ENCODE results near the gene CCNF.

CCNF gene

GRCh38 chr16:2497116-2497630 is 67.9 kb downstream of the CCNF start:
- Histone ChIP-seq H3K36me3 (ENCODE audit: insufficient read depth, low read length) (no peaks in the 10 kb centered on the region), H3F3A (ENCODE audit: insufficient read depth, low read length) (no peaks in the 10 kb centered on the region), H3K79me2 (ENCODE audit: insufficient read depth, low read length) (no peaks in the 10 kb centered on the region), H3K4me2 (ENCODE audit: low read length) (no peak overlapping the region), H3K4me3 (ENCODE audit: low read depth, low read length, poor library complexity, severe bottlenecking) (no peak overlapping the region), H3K27me3 (ENCODE audit: insufficient read depth, low read length) (no peaks in the 10 kb centered on the region), H2AFZ (ENCODE audit: low read length) (no peak overlapping the region), H3K9me2 (ENCODE audit: low read depth, low read length) (no peaks in the 10 kb centered on the region), H3K9me3 (ENCODE audit: low read length) (no peaks in the 10 kb centered on the region), H3K9ac (ENCODE audit: low read length) (no peak overlapping the region), H4K20me1 (ENCODE audit: insufficient read depth, low read length) (no peaks in the 10 kb centered on the region), H3K27ac (ENCODE audit: low read depth, low read length, poor library complexity, severe bottlenecking) (no peak overlapping the region), H3K4me1 (ENCODE audit: insufficient read depth, low read length, severe bottlenecking) (peaks cover 8% of the 10 kb centered on the region)
- TF ChIP-seq EZH2 (IDR thresholded peaks at IDR 0.05; ENCODE audit: borderline replicate concordance, low read length), result no peak
- no peak for TF ChIP-seq CTCF (IDR thresholded peaks at IDR 0.05; ENCODE audit: low read length)

- Histone ChIP-seq H2AFZ (ENCODE audit: low read length) (no peak overlapping the region), H3K4me1 (ENCODE audit: insufficient read depth, low read length, severe bottlenecking) (peaks cover 8% of the 10 kb centered on the region), H3K9me3 (ENCODE audit: low read length) (no peaks in the 10 kb centered on the region), H3F3A (ENCODE audit: insufficient read depth, low read length) (no peaks in the 10 kb centered on the region), H3K4me3 (ENCODE audit: low read depth, low read length, poor library complexity, severe bottlenecking) (no peak overlapping the region), H3K9ac (ENCODE audit: low read length) (no peak overlapping the region), H3K9me2 (ENCODE audit: low read depth, low read length) (no peaks in the 10 kb centered on the region), H3K36me3 (ENCODE audit: insufficient read depth, low read length) (no peaks in the 10 kb centered on the region), H3K4me2 (ENCODE audit: low read length) (no peak overlapping the region), H3K79me2 (ENCODE audit: insufficient read depth, low read length) (no peaks in the 10 kb centered on the region), H4K20me1 (ENCODE audit: insufficient read depth, low read length) (no peaks in the 10 kb centered on the region), H3K27me3 (ENCODE audit: insufficient read depth, low read length) (no peaks in the 10 kb centered on the region), H3K27ac (ENCODE audit: low read depth, low read length, poor library complexity, severe bottlenecking) (no peak overlapping the region)
- no peak for TF ChIP-seq EZH2 (IDR thresholded peaks at IDR 0.05; ENCODE audit: borderline replicate concordance, low read length)
- no peak for TF ChIP-seq CTCF (IDR thresholded peaks at IDR 0.05; ENCODE audit: low read length)
Measured at GRCh38 chr16:2497695-2498484, 68.6 kb downstream of the CCNF start.

GRCh38 chr16:2498531-2499253 is 69.4 kb downstream of the CCNF start:
- Histone ChIP-seq H3K4me1 (ENCODE audit: insufficient read depth, low read length, severe bottlenecking) (peaks cover 8% of the 10 kb centered on the region), H2AFZ (ENCODE audit: low read length) (no peak overlapping the region), H3K9me3 (ENCODE audit: low read length) (no peaks in the 10 kb centered on the region), H3F3A (ENCODE audit: insufficient read depth, low read length) (no peaks in the 10 kb centered on the region), H4K20me1 (ENCODE audit: insufficient read depth, low read length) (no peaks in the 10 kb centered on the region), H3K27me3 (ENCODE audit: insufficient read depth, low read length) (no peaks in the 10 kb centered on the region), H3K36me3 (ENCODE audit: insufficient read depth, low read length) (no peaks in the 10 kb centered on the region), H3K27ac (ENCODE audit: low read depth, low read length, poor library complexity, severe bottlenecking) (no peak overlapping the region), H3K4me3 (ENCODE audit: low read depth, low read length, poor library complexity, severe bottlenecking) (no peak overlapping the region), H3K9me2 (ENCODE audit: low read depth, low read length) (no peaks in the 10 kb centered on the region), H3K79me2 (ENCODE audit: insufficient read depth, low read length) (no peaks in the 10 kb centered on the region), H3K9ac (ENCODE audit: low read length) (no peak overlapping the region), H3K4me2 (ENCODE audit: low read length) (no peak overlapping the region)
- no peak for TF ChIP-seq CTCF (IDR thresholded peaks at IDR 0.05; ENCODE audit: low read length)
